ENCODE results near the gene MORN4. TPM values are rescaled to one million over a fixed set of nuclear protein-coding genes. Genes with fewer than 3 reads are reported as not detected.
A peak's percentile ranks its signal among the peaks of the same experiment; 100 is the strongest.

Gene MORN4
- total and polyA plus RNA-seq, 2 donors (not counting 3 experiments of a cell fraction or from before 2014, with no cell fraction given) = 12.2 to 13.9 TPM

GRCh38 chr10:97584060-97584797 is 49.1 kb downstream of the MORN4 start, which contains the start of gene HOGA1:
Gene HOGA1, plus strand, starts transcription at chr10:97584389. Its CDS starts 315 bp downstream, at chr10:97584704.
- no peaks in the 10 kb centered on the region for H3K36me3 ChIP-seq (ENCODE audit: control insufficient read depth in 2 of 2, extremely low read depth in 1 of 2, insufficient read depth in 2 of 2, low read length in 2 of 2)
- DNase-seq (ENCODE audit: low read depth, low spot score) = peak; percentile 47
- no peaks in the 10 kb centered on the region for H3K9me3 ChIP-seq (replicated peaks; ENCODE audit: control insufficient read depth, insufficient read depth, low read length)
- no peak for TF ChIP-seq POLR2A (IDR thresholded peaks at IDR 0.05; ENCODE audit: low read depth, low read length)
- no peak for TF ChIP-seq CTCF (IDR thresholded peaks at IDR 0.05; ENCODE audit: extremely low read depth in 1 of 2, insufficient read depth in 1 of 2, low read depth in 1 of 2, low read length in 2 of 2)
- no peak for TF ChIP-seq POLR2AphosphoS5 (IDR thresholded peaks at IDR 0.05; ENCODE audit: insufficient read depth, low read depth, low read length)
- peak; percentile 18 for TF ChIP-seq MAX (IDR thresholded peaks at IDR 0.05; ENCODE audit: insufficient read depth, insufficient read length)
- peak; percentile 86 for FAIRE-seq
- CTCF ChIA-PET = interaction anchor here (1.2 to 3.0 kb wide), 6 partner anchors 8 to 28 kb away, joined by 3 to 11 read pairs (median 8); partner anchors contain the start of gene ANKRD2
- H3K9me1 ChIP-seq (replicated peaks; ENCODE audit: control insufficient read depth, extremely low read depth, insufficient read depth, low read length) = no peaks in the 10 kb centered on the region
- no peak within 1 kb of the TSS for H3K27ac ChIP-seq (ENCODE audit: insufficient read depth, low read depth, low read length)
- no peaks in the 10 kb centered on the region for H3K27me3 ChIP-seq (ENCODE audit: control insufficient read depth in 2 of 2, insufficient read depth in 2 of 2, low read length in 2 of 2)
- H2AFZ ChIP-seq (ENCODE audit: low read depth, low read length) = peak within 1 kb of the TSS; percentile 28
- H3K4me1 ChIP-seq (ENCODE audit: control insufficient read depth, extremely low read depth, insufficient read depth, low read length) = no peaks in the 10 kb centered on the region
- POLR2A ChIA-PET = no interaction called here
- intact Hi-C loops (cut with micrococcal nuclease) = loop anchor here (1.0 kb wide), 1 partner anchor 12 kb away; no protein-coding TSS in a partner anchor
- H3K79me2 ChIP-seq (ENCODE audit: control insufficient read depth, insufficient read depth, low read length) = no peaks in the 10 kb centered on the region
- H3K9ac ChIP-seq (replicated peaks; ENCODE audit: extremely low read depth, insufficient read depth, low read length) = no peak within 1 kb of the TSS
- H3K4me2 ChIP-seq (ENCODE audit: insufficient read depth, low read length) = no peak within 1 kb of the TSS
- H4K20me1 ChIP-seq (replicated peaks; ENCODE audit: control insufficient read depth, extremely low read depth, insufficient read depth, low read length) = no peaks in the 10 kb centered on the region
- dilution Hi-C loops (cut with MboI; ENCODE audit: extremely low pct_ligation_motif_present, low sequenced_read_pairs) = no loop called here
- BruUV-seq (replicated peaks) = no TSS peak
- H3K4me3 ChIP-seq (replicated peaks in 1 of 3; ENCODE audit: insufficient read depth in 1 of 3, low read depth in 1 of 3, low read length in 3 of 3) = no peak within 1 kb of the TSS

Measured in endothelial cell of umbilical vein (primary cell).